Central memory CD8-positive, alpha-beta T cell (primary cell): ENCODE results near the gene ABHD14A.

Experiments used
- ATAC-seq: fragments of 150-1000 bp; cut with Tn5 transposase; replicated peaks from 2 replicates; pipeline ENCODE4 v1.10.0; 2022; ENCODE audit warnings: mild to moderate bottlenecking, moderate FRiP score, moderate number of reproducible peaks; ENCODE audit not compliant: poor library complexity, severe bottlenecking; ENCODE audit errors: extremely low read depth
- DNase-seq, 2 donors: peaks; one replicate each; pipeline ENCODE4 v3.0.0; 2021; ENCODE audit warnings: low spot score in 2 of 2
- H3K27ac Mint-ChIP-seq: one replicate; pipeline ENCODE4 v1.8.0; 2022; ENCODE audit warnings: low read depth, mild to moderate bottlenecking, moderate library complexity, mixed read lengths
- H3K27me3 Mint-ChIP-seq: one replicate; pipeline ENCODE4 v1.8.0; 2022; ENCODE audit warnings: mixed read lengths
- H3K36me3 Mint-ChIP-seq: one replicate; pipeline ENCODE4 v1.8.0; 2022; ENCODE audit warnings: mild to moderate bottlenecking, moderate library complexity, mixed read lengths; ENCODE audit not compliant: insufficient read depth
- H3K4me1 Mint-ChIP-seq: one replicate; pipeline ENCODE4 v1.8.0; 2022; ENCODE audit warnings: mixed read lengths
- H3K4me3 Mint-ChIP-seq: one replicate; pipeline ENCODE4 v1.8.0; 2022; ENCODE audit warnings: mild to moderate bottlenecking, moderate library complexity, mixed read lengths
- H3K9me3 Mint-ChIP-seq: one replicate; pipeline ENCODE4 v1.8.0; 2022; ENCODE audit warnings: mixed read lengths

ABHD14A gene

GRCh38 chr3:51943451-51944391, 31.1 kb upstream of the ABHD14A start:
- Mint-ChIP-seq H3K4me1 (peaks cover 35% of the 10 kb centered on the region), H3K36me3 (peaks cover 8% of the 10 kb centered on the region), H3K9me3 (no peaks in the 10 kb centered on the region), H3K27ac (peak overlapping the region; percentile 95), H3K4me3 (peak overlapping the region; percentile 56), H3K27me3 (no peaks in the 10 kb centered on the region)
- no peak for ATAC-seq
- no peak for DNase-seq

- peak overlapping the region; percentile 56 for H3K4me3 Mint-ChIP-seq
- no peak overlapping the region for H3K27ac Mint-ChIP-seq
- H3K4me1 Mint-ChIP-seq, result peaks cover 29% of the 10 kb centered on the region
- no peaks in the 10 kb centered on the region for H3K9me3 Mint-ChIP-seq
- H3K27me3 Mint-ChIP-seq, result no peaks in the 10 kb centered on the region
- DNase-seq (no peak), ATAC-seq (no peak)
- peaks cover 6% of the 10 kb centered on the region for H3K36me3 Mint-ChIP-seq
Observed at GRCh38 chr3:51944451-51945021, 30.3 kb upstream of the ABHD14A start.

GRCh38 chr3:51945031-51945840, 29.6 kb upstream of the ABHD14A start:
- H3K27ac Mint-ChIP-seq, result no peak overlapping the region
- no peaks in the 10 kb centered on the region for H3K27me3 Mint-ChIP-seq
- H3K4me3 Mint-ChIP-seq, result no peak overlapping the region
- ATAC-seq (no peak), DNase-seq (no peak)
- H3K36me3 Mint-ChIP-seq, result peaks cover 6% of the 10 kb centered on the region
- H3K9me3 Mint-ChIP-seq, result no peaks in the 10 kb centered on the region
- H3K4me1 Mint-ChIP-seq, result peaks cover 28% of the 10 kb centered on the region

GRCh38 chr3:51945926-51946705, 28.7 kb upstream of the ABHD14A start:
- Mint-ChIP-seq H3K27me3 (no peaks in the 10 kb centered on the region), H3K9me3 (no peaks in the 10 kb centered on the region), H3K36me3 (peaks cover 6% of the 10 kb centered on the region), H3K27ac (no peak overlapping the region), H3K4me1 (peaks cover 19% of the 10 kb centered on the region), H3K4me3 (no peak overlapping the region)
- no peak for DNase-seq
- ATAC-seq, result no peak

GRCh38 chr3:51946796-51947195, 28.1 kb upstream of the ABHD14A start:
- Mint-ChIP-seq H3K27ac (no peak overlapping the region), H3K4me1 (peaks cover 13% of the 10 kb centered on the region), H3K27me3 (no peaks in the 10 kb centered on the region), H3K36me3 (peaks cover 5% of the 10 kb centered on the region), H3K4me3 (no peak overlapping the region), H3K9me3 (no peaks in the 10 kb centered on the region)
- no peak for ATAC-seq
- DNase-seq, result no peak

GRCh38 chr3:51947215-51947900, 27.5 kb upstream of the ABHD14A start:
- Mint-ChIP-seq H3K36me3 (peaks cover 3% of the 10 kb centered on the region), H3K27ac (no peak overlapping the region), H3K27me3 (no peaks in the 10 kb centered on the region), H3K9me3 (no peaks in the 10 kb centered on the region), H3K4me1 (peaks cover 7% of the 10 kb centered on the region), H3K4me3 (no peak overlapping the region)
- DNase-seq (no peak), ATAC-seq (no peak)

GRCh38 chr3:51948016-51948580, 26.8 kb upstream of the ABHD14A start:
- no peak for DNase-seq
- Mint-ChIP-seq H3K27me3 (peaks cover 2% of the 10 kb centered on the region), H3K4me3 (no peak overlapping the region), H3K9me3 (no peaks in the 10 kb centered on the region), H3K4me1 (peaks cover under 1% of the 10 kb centered on the region), H3K27ac (no peak overlapping the region), H3K36me3 (peaks cover 3% of the 10 kb centered on the region)
- ATAC-seq, result no peak

- DNase-seq (no peak), ATAC-seq (no peak)
- H3K4me1 Mint-ChIP-seq, result no peaks in the 10 kb centered on the region
- peaks cover 12% of the 10 kb centered on the region for H3K27me3 Mint-ChIP-seq
- no peak overlapping the region for H3K4me3 Mint-ChIP-seq
- H3K9me3 Mint-ChIP-seq, result no peaks in the 10 kb centered on the region
- peaks cover 3% of the 10 kb centered on the region for H3K36me3 Mint-ChIP-seq
- H3K27ac Mint-ChIP-seq, result no peak overlapping the region
Observed at GRCh38 chr3:51949121-51949520, 25.7 kb upstream of the ABHD14A start.

- H3K9me3 Mint-ChIP-seq, result no peaks in the 10 kb centered on the region
- no peaks in the 10 kb centered on the region for H3K4me1 Mint-ChIP-seq
- no peak for DNase-seq
- ATAC-seq, result no peak
- H3K27ac Mint-ChIP-seq, result no peak overlapping the region
- H3K27me3 Mint-ChIP-seq, result peaks cover 24% of the 10 kb centered on the region
- H3K36me3 Mint-ChIP-seq, result no peaks in the 10 kb centered on the region
- H3K4me3 Mint-ChIP-seq, result no peak overlapping the region
Observed at GRCh38 chr3:51950899-51951298, 24.0 kb upstream of the ABHD14A start.

- ATAC-seq (no peak), DNase-seq (no peak)
- Mint-ChIP-seq H3K4me3 (no peak overlapping the region), H3K27ac (no peak overlapping the region), H3K4me1 (peaks cover 5% of the 10 kb centered on the region), H3K36me3 (peaks cover 1% of the 10 kb centered on the region), H3K27me3 (peaks cover 32% of the 10 kb centered on the region), H3K9me3 (no peaks in the 10 kb centered on the region)
Observed at GRCh38 chr3:51953445-51953844, 21.4 kb upstream of the ABHD14A start.

- Mint-ChIP-seq H3K27me3 (peaks cover 32% of the 10 kb centered on the region), H3K4me3 (no peak overlapping the region), H3K4me1 (peaks cover 5% of the 10 kb centered on the region), H3K27ac (no peak overlapping the region), H3K36me3 (peaks cover 1% of the 10 kb centered on the region), H3K9me3 (no peaks in the 10 kb centered on the region)
- DNase-seq (no peak), ATAC-seq (no peak)
Observed at GRCh38 chr3:51954105-51954504, 20.8 kb upstream of the ABHD14A start.
